ENCODE measurements around the gene CEACAM1.

- TF ChIP-seq CTCF (IDR thresholded peaks at IDR 0.05) (no peak), POLR2A (IDR thresholded peaks at IDR 0.05) (no peak)
Observed at GRCh38 chr19:42569193-42569592, 40.9 kb upstream of the CEACAM1 start.
